GM21528 (cell line): ENCODE results near the gene GIPC3.
"Not testable (repeated sequence)": the region's sequence is repeated elsewhere in the genome, so short reads cannot be mapped to it uniquely, and the experiment has no call there.

ENCODE experiments used
- ATAC-seq: cut with Tn5 transposase; IDR thresholded peaks from one replicate; pipeline ENCODE4 v1.9.1; 2021; ENCODE audit warnings: mild to moderate bottlenecking, moderate library complexity; ENCODE audit not compliant: unreplicated experiment, low FRiP score

Gene GIPC3

GRCh38 chr19:3575949-3576673, 9.2 kb upstream of the GIPC3 start:
- ATAC-seq, result no peak

- no peak for ATAC-seq
Observed at GRCh38 chr19:3576696-3577443, 8.4 kb upstream of the GIPC3 start.

DNA sequence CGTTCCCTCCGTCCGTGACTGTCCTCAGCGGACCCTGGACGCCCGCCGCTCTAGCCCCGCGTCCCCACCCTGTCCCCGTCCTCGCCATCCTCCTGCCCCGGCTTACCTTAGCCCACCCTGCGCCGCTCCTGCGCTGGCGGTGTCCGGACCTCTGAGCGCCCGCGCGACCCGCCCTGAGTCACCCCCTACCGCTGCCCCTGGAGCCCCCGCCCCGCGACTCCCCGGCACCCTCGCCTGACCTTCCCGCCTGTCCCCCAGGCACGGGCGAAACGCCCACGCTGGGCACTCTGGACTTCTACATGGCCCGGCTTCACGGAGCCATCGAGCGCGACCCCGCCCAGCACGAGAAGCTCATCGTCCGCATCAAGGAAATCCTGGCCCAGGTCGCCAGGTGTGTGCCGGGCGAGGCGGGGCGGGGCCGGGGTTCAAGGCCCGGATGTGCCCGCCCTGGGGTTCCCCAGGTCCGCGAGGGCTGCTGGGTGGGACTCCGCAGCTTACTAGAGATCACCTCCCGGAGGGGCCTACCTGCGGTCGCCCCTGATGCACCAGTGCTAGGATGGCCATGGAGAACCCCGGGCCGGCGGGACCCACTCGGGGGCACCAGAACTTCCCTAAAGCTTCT, 7.4 kb upstream of the GIPC3 start:
- no peak for ATAC-seq

GRCh38 chr19:3578390-3578789, 6.9 kb upstream of the GIPC3 start:
- no peak for ATAC-seq

- ATAC-seq, result no peak
Observed at GRCh38 chr19:3580156-3580934, 4.9 kb upstream of the GIPC3 start.

- not testable (repeated sequence) for ATAC-seq
Observed at GRCh38 chr19:3581792-3582191, 3.5 kb upstream of the GIPC3 start.

- not testable (repeated sequence) for ATAC-seq
Observed at GRCh38 chr19:3584036-3584802, 1.1 kb upstream of the GIPC3 start.

GRCh38 chr19:3586127-3586626, 899 bp downstream of the GIPC3 start:
- no peak for ATAC-seq

- ATAC-seq, result no peak
Observed at GRCh38 chr19:3586707-3587346, 1.5 kb downstream of the GIPC3 start.

DNA sequence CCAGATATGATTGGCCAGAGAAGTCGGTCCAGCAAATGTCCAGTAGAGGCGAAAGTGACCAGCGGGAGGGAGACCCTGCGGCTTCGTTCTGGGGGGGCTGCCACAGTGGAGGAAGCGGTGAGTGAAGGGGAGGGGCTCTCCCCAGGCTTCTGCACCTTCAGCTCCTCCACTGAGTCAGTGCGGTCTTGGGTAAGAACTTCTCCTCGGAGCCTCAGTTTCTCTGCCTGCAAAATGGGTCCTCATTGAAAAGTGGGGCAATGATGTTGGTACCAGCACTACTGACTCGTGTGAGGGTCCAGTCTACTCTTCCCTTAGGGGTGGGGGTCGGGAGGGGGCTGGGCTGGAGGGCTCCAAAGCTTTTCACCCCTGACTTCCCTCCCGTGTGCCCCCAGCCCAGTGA, 4.2 kb downstream of the GIPC3 start:
- no peak for ATAC-seq

- ATAC-seq, result no peak
Observed at GRCh38 chr19:3589949-3590348, 4.7 kb downstream of the GIPC3 start.

DNA sequence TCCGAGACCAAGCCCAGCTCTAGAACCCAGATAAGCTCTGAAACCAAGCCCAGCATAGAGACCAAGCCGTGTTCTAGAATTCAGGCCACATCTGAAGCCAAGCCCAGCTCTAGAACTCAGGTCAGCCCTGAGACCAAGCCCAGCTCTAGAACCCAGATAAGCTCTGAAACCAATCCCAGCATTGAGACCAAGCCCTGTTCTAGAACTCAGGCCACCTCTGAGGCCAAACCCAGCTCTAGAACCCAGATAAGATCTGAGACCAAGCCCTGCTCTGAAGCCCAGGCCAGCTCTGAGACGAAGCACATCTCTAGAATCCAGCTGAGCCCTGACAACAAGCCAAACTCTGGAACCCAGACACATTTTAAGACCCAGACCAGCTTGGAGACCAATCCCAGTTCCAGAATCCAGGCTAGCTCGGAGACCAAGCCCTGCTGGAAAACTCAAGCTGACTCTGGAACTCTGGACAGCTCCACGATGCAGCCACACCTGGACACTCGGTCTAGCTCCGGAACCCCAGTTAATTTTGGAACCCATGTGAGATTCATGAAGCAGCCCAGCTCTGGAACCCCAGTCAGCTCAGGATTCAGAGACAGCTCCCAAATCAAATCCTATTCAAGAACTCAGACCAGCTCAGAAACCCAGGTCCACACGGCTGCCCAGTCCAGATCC, 5.8 kb downstream of the GIPC3 start:
- no peak for ATAC-seq

- no peak for ATAC-seq
Observed at GRCh38 chr19:3591876-3592613, 6.8 kb downstream of the GIPC3 start.

GRCh38 chr19:3593156-3593555, 7.9 kb downstream of the GIPC3 start:
- ATAC-seq, result no peak

DNA sequence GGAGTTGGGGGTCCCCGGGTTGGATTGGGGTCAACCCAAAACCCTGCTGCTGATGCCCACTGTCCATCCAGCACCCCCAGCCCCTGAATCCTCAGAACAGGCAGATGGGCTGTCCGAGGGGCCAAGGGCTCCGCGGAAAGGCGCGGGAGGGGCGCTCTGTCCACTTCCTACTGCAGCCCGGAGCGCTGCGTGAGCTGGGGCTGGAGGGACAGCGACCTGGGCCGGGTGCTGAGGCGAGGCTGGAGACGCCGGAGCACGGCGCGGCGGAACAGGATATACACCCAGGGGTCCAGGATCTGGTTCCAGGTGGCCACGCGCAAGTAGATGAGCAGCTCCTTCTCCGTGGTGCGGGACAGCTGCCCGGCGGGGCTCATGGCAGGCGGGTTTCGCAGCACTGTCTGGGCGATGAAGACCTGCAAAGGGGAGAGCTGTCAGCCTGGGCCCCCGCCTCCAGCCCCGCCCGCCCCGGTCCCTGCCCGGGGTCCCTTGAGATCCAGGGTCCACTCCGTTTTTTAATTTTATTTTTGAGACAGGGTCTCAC, 10.3 kb downstream of the GIPC3 start:
- ATAC-seq, result no peak

GRCh38 chr19:3599776-3600187, 14.5 kb downstream of the GIPC3 start:
- ATAC-seq, result no peak

GRCh38 chr19:3601021-3601420, 15.7 kb downstream of the GIPC3 start:
- no peak for ATAC-seq
